Neural cell (in vitro differentiated cells): ENCODE data around the gene ACTN4.

Source experiments
- RAD21 ChIP-seq: fragments of 450-650 bp; conservative IDR thresholded peaks from 2 replicates; pipeline ENCODE4 v1.6.1; 2014; ENCODE audit warnings: antibody characterized with exemption, mild to moderate bottlenecking, moderate library complexity
- TF ChIP-seq, protein P1 (sequence below): IDR thresholded peaks from 2 replicates; pipeline ENCODE4 v1.6.1; 2012; ENCODE audit warnings: borderline replicate concordance
- TF ChIP-seq, protein P2 (sequence below): fragments of 450-650 bp; IDR thresholded peaks from 2 replicates; pipeline ENCODE4 v1.5.1; 2014; ENCODE audit warnings: antibody characterized with exemption, mild to moderate bottlenecking, moderate library complexity; ENCODE audit not compliant: poor library complexity, severe bottlenecking

DNA sequence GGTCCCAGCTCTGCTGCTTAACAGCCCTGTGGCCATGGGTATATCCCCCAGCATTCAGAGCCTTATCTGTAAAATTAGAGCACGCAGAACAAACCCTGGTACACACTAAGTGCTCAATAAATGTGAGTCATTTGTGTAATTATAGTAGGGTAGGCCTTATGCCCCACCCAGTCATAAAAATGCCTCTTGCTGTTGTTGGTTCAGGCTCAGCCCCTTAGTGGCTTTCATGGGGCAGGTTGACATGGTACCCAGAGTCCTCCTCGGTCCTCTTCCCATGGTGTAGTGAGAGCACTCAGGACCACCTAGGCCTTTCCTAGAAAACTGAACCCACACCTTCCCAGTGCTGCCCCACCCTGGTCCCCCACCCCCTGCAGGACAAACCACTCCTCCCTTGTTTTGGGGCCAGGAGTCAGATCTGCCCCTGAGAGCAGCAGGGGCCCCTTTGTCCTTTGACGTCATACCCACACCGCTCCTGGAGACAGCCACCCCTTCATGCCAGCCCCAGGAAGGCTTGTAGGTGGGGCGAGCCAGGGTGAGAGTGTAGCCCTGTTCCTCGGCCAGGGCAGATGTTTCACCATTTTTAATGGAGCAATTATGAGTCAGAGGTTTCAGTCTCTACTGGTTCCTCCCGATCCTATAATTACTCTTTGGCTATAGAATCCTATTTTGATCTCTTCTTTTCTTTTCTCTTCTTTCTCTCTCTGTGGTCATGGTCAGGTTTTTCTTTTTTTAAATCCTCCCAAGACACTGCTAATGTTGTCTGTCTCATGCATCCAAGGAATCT, 36.8 kb downstream of the ACTN4 start:
- TF ChIP-seq, protein P1, sequence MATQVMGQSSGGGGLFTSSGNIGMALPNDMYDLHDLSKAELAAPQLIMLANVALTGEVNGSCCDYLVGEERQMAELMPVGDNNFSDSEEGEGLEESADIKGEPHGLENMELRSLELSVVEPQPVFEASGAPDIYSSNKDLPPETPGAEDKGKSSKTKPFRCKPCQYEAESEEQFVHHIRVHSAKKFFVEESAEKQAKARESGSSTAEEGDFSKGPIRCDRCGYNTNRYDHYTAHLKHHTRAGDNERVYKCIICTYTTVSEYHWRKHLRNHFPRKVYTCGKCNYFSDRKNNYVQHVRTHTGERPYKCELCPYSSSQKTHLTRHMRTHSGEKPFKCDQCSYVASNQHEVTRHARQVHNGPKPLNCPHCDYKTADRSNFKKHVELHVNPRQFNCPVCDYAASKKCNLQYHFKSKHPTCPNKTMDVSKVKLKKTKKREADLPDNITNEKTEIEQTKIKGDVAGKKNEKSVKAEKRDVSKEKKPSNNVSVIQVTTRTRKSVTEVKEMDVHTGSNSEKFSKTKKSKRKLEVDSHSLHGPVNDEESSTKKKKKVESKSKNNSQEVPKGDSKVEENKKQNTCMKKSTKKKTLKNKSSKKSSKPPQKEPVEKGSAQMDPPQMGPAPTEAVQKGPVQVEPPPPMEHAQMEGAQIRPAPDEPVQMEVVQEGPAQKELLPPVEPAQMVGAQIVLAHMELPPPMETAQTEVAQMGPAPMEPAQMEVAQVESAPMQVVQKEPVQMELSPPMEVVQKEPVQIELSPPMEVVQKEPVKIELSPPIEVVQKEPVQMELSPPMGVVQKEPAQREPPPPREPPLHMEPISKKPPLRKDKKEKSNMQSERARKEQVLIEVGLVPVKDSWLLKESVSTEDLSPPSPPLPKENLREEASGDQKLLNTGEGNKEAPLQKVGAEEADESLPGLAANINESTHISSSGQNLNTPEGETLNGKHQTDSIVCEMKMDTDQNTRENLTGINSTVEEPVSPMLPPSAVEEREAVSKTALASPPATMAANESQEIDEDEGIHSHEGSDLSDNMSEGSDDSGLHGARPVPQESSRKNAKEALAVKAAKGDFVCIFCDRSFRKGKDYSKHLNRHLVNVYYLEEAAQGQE: no peak
- TF ChIP-seq, protein P2, sequence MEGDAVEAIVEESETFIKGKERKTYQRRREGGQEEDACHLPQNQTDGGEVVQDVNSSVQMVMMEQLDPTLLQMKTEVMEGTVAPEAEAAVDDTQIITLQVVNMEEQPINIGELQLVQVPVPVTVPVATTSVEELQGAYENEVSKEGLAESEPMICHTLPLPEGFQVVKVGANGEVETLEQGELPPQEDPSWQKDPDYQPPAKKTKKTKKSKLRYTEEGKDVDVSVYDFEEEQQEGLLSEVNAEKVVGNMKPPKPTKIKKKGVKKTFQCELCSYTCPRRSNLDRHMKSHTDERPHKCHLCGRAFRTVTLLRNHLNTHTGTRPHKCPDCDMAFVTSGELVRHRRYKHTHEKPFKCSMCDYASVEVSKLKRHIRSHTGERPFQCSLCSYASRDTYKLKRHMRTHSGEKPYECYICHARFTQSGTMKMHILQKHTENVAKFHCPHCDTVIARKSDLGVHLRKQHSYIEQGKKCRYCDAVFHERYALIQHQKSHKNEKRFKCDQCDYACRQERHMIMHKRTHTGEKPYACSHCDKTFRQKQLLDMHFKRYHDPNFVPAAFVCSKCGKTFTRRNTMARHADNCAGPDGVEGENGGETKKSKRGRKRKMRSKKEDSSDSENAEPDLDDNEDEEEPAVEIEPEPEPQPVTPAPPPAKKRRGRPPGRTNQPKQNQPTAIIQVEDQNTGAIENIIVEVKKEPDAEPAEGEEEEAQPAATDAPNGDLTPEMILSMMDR: no peak
- no peak for TF ChIP-seq RAD21
